HG03575 (cell line): ENCODE data around the gene OR52B2.
"Not testable (repeated sequence)": the region's sequence is repeated elsewhere in the genome, so short reads cannot be mapped to it uniquely, and the experiment has no call there.

ENCODE experiments used
- ATAC-seq: cut with Tn5 transposase; IDR thresholded peaks from one replicate; pipeline ENCODE4 v1.9.1; 2021; ENCODE audit not compliant: unreplicated experiment, insufficient number of reproducible peaks, low FRiP score; ENCODE audit errors: extremely low read depth

Gene OR52B2

GRCh38 chr11:6175440-6175839, 5.3 kb upstream of the OR52B2 start:
- no peak for ATAC-seq

DNA sequence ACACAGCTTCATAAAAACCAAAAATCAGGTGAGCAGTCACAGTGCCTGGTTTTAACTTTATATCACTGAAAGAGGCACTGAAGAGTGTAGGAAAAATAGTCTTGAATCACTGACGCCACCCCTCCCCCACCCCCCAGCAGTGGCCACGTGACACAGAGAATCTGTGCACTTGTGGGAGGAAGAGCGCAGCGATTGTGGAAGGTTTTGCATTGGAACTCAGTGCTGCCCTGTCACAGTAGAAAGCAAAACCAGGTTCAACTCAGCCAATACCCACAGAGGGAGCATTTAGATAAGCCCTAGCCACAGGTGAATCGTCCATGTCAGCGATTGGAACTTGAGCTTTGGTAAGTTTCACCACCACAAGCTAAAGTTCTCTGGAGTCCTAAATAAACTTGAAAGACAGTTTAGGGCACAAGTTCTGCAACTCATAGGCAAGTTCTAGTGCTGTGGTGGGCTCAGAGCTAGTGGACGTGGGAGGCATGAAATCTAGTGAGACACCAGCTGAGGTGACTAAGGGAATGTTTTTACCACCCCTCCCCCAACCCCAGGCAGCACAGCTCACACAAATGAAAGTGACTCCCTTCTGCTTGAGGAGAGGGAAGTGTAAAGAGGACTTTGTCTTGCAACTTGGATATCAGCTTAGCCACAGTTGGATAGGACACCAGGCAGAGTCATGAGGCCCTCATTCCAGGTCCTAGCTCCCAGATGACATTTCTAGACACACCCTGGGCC, 13.3 kb downstream of the OR52B2 start:
- ATAC-seq: no peak

DNA sequence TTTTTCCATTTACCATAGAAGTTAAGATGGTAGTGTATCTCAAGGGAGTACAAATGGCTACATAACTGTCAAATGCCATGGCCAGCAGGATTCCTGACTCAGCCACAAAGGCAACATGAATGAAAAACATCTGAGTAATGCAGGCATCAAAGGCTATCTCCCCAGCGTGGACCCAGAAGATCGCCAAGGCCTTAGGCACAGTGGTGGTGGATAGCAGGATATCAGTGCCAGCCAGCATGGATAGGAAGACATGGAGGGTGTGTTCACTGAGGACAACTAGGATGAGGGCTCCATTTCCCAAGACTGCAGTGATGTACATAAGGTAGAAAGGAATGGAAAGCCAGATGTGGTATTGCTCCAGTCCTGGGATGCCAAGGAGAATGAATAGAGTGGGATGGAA, 18.0 kb downstream of the OR52B2 start:
- ATAC-seq: no peak

DNA sequence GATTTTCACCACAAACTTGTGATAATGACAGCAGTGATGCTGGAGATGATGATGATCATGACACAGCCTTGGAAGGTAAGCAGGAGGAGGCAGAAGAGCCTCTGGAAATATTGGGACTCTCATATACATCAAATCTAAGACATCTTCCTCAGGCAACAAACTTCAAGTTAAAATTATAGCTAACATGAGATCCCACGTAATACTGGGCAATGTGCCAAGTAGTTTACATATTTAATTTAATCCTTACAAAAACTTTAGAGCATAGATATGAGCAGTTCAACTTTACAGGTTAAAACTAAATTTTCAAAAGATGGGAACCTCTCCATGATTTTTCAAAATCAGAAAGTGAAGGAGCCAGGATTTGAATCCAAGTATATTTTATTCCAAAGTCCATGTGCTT, 19.0 kb downstream of the OR52B2 start:
- ATAC-seq: no peak

DNA sequence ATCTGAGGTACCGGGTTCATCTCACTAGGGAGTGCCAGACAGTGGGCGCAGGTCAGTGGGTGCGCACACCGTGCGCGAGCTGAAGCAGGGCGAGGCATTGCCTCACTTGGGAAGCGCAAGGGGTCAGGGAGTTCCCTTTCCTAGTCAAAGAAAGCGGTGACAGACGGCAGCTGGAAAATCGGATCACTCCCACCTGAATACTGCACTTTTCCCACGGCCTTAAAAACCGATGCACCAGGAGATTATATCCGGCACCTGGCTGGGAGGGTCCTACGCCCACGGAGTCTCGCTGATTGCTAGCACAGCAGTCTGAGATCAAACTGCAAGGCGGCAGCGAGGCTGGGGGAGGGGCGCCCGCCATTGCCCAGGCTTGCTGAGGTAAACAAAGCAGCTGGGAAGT, 26.4 kb downstream of the OR52B2 start:
- not testable (repeated sequence) for ATAC-seq

- no peak for ATAC-seq
These were observed 27.2 kb downstream of the OR52B2 start for GRCh38 chr11:6142936-6143335.

- not testable (repeated sequence) for ATAC-seq
These were observed 34.2 kb downstream of the OR52B2 start for GRCh38 chr11:6135936-6136335.

- ATAC-seq: no peak
These were observed 37.7 kb downstream of the OR52B2 start for GRCh38 chr11:6132431-6132830.

- no peak for ATAC-seq
These were observed 40.5 kb downstream of the OR52B2 start for GRCh38 chr11:6129635-6130034.

DNA sequence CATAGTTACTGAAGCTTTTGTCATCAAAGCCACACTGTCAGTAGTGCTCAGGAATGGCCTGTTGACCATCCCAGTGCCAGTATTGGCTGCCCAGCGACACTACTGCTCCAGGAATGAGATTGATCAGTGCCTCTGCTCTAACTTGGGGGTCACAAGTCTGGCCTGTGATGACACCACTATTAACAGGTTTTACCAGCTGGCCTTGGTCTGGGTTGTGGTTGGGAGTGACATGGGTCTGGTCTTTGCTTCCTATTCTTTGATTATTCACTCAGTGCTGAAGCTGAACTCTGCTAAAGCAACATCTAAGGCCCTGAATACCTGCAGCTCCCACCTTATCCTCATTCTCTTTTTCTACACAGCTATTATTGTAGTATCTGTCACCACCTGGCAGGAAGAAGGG, 41.1 kb downstream of the OR52B2 start:
- ATAC-seq: no peak

DNA sequence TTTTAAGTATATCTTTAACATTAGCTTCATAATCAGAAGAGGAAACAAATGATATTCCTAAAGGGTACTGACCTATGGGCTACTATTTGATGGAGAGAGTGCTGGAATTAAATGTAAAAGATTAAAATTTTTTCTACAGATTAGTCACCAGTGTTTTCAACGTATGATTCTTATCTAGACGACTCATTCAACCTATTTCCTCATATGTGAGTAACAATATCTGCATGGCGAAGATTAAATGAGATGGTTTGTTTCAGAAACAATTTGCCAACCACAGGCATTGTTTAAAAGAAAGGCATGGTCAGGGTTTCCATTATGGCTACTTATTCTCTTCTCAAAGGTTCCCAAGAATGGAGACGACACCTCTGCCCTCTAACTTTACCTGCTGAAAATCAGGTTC, 42.2 kb downstream of the OR52B2 start:
- ATAC-seq: no peak

GRCh38 chr11:6124245-6124644, 45.9 kb downstream of the OR52B2 start:
- no peak for ATAC-seq
